Neuron (in vitro differentiated cells): Measurements from ENCODE around the gene CCDC154.

Experiments used
- H2AFZ ChIP-seq: one replicate; pipeline ENCODE4 v1.6.1; 2013; ENCODE audit warnings: low read depth, mild to moderate bottlenecking, inconsistent platforms, low read length, moderate library complexity
- H3K27me3 ChIP-seq: one replicate; pipeline ENCODE4 v1.6.1; 2013; ENCODE audit warnings: low read length; ENCODE audit not compliant: insufficient read depth
- H3K36me3 ChIP-seq: one replicate; pipeline ENCODE4 v1.6.1; 2013; ENCODE audit warnings: low read length; ENCODE audit not compliant: insufficient read depth
- H3K4me1 ChIP-seq: one replicate; pipeline ENCODE4 v1.6.1; 2013; ENCODE audit warnings: low read length; ENCODE audit not compliant: insufficient read depth
- H3K4me3 ChIP-seq: 2 replicates; pipeline ENCODE4 v1.5.1; 2013; ENCODE audit warnings: mild to moderate bottlenecking, low read length, moderate library complexity
- H3K9me3 ChIP-seq: one replicate; pipeline ENCODE4 v1.6.1; 2013; ENCODE audit warnings: low read length

Gene CCDC154

DNA sequence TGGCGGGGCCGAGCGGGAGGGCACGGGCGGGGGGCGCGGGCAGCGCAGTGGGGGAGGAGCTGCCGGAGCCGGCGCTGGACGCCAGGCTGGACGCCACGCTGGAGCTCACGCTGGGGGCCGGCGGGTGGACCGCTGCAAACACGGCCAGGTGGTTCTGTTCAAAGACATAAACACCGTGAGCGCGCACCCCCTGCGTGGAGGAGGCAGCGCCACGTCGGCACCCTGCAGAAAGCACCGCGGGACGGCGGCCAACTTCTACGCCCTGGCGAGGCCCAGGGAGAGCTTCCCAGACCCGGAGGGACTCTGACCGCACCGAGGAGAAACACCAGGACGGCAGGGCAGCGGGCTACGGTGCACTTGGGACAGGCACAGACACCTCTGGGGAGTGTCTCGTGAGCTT is 59.1 kb downstream of the CCDC154 start:
- no peaks in the 10 kb centered on the region for H3K9me3 ChIP-seq
- H2AFZ ChIP-seq = no peak overlapping the region
- H3K4me3 ChIP-seq = no peak overlapping the region
- no peaks in the 10 kb centered on the region for H3K4me1 ChIP-seq
- no peaks in the 10 kb centered on the region for H3K27me3 ChIP-seq
- H3K36me3 ChIP-seq = peaks cover 21% of the 10 kb centered on the region
